Hepatocyte (in vitro differentiated cells): ENCODE results near the gene SERPINB12. TPM values are rescaled to one million over a fixed set of nuclear protein-coding genes. Genes with fewer than 3 reads are reported as not detected.

Source experiments
- DNase-seq: peaks from one replicate; pipeline ENCODE4 v3.0.0-alpha.2; 2016; ENCODE audit warnings: low spot score
- H2AFZ ChIP-seq: fragments of 200-600 bp; sonication (generic); 2 replicates; pipeline ENCODE4 v1.6.0; 2016; ENCODE audit warnings: antibody characterized with exemption, mild to moderate bottlenecking
- H3K27ac ChIP-seq: fragments of 200-600 bp; sonication (generic); 2 replicates; pipeline ENCODE4 v1.5.1; 2016; ENCODE audit warnings: mild to moderate bottlenecking
- H3K27me3 ChIP-seq: fragments of 200-600 bp; sonication (generic); 2 replicates; pipeline ENCODE4 v1.6.1; 2016
- H3K36me3 ChIP-seq: fragments of 200-600 bp; sonication (generic); replicated peaks from 2 replicates; pipeline ENCODE4 v1.5.1; 2016; ENCODE audit warnings: low read depth; ENCODE audit not compliant: insufficient read depth
- H3K4me1 ChIP-seq: fragments of 200-600 bp; sonication (generic); 2 replicates; pipeline ENCODE4 v1.5.1; 2016; ENCODE audit warnings: mild to moderate bottlenecking, moderate library complexity; ENCODE audit not compliant: insufficient read depth
- H3K4me2 ChIP-seq: fragments of 200-600 bp; sonication (generic); 2 replicates; pipeline ENCODE4 v1.6.0; 2016
- H3K4me3 ChIP-seq: fragments of 200-600 bp; sonication (generic); 2 replicates; pipeline ENCODE4 v1.5.1; 2016; ENCODE audit warnings: mild to moderate bottlenecking
- H3K79me2 ChIP-seq: fragments of 200-600 bp; sonication (generic); 2 replicates; pipeline ENCODE4 v1.6.0; 2017; ENCODE audit warnings: mild to moderate bottlenecking
- H3K9me2 ChIP-seq: fragments of 200-600 bp; sonication (generic); replicated peaks from 2 replicates; pipeline ENCODE4 v1.6.0; 2017; ENCODE audit warnings: mild to moderate bottlenecking; ENCODE audit not compliant: insufficient read depth
- H3K9me3 ChIP-seq: fragments of 200-600 bp; sonication (generic); 2 replicates; pipeline ENCODE4 v1.5.1; 2016; ENCODE audit warnings: low read depth, mild to moderate bottlenecking
- H4K20me1 ChIP-seq: fragments of 200-600 bp; sonication (generic); 2 replicates; pipeline ENCODE4 v1.6.0; 2016; ENCODE audit warnings: mild to moderate bottlenecking; ENCODE audit not compliant: insufficient read depth, poor library complexity, severe bottlenecking
- CTCF ChIP-seq: fragments of 200-600 bp; sonication (generic); IDR thresholded peaks from 2 replicates; pipeline ENCODE4 v1.5.1; 2016; ENCODE audit warnings: antibody characterized with exemption, mild to moderate bottlenecking; ENCODE audit not compliant: poor library complexity
- EZH2 ChIP-seq: fragments of 200-600 bp; sonication (generic); IDR thresholded peaks from 2 replicates; pipeline ENCODE4 v1.6.1; 2016; ENCODE audit warnings: antibody characterized with exemption, mild to moderate bottlenecking, borderline replicate concordance
- EZH2phosphoT487 ChIP-seq: fragments of 200-600 bp; sonication (generic); IDR thresholded peaks from one replicate; pipeline ENCODE4 v1.6.1; 2018; ENCODE audit warnings: antibody characterized with exemption, mild to moderate bottlenecking, low read depth, moderate library complexity; ENCODE audit not compliant: unreplicated experiment, severe bottlenecking
- WGBS: methylation state at CpG from one replicate; pipeline ENCODE4 v1.1.6; 2016; ENCODE audit warnings: low lambda C conversion rate; ENCODE audit errors: missing lambda C conversion rate; 5-methylcytosine and 5-hydroxymethylcytosine counted together
- polyA plus RNA-seq: library from polyadenylated mRNA; unstranded; fragments of >200 nt; fragmentation: Nextera tagmentation; extraction: Ambion mirVana; gene quantifications from 2 replicates; pipeline ENCODE4 v1.2.1, GENCODE V29; 2016
- total RNA-seq: library from RNA; depleted of rRNA; stranded (reverse); fragments of >200 nt; gene quantifications from 2 replicates; pipeline ENCODE4 v1.2.3, GENCODE V29; 2014

SERPINB12 gene
- total and polyA plus RNA-seq, 2 experiments from 2014 or later: not detected

- 91% methylated on average over 3 of the region's 3 CpGs for WGBS
- no peak overlapping the region for H2AFZ ChIP-seq
These were observed 49.0 kb downstream of the SERPINB12 start for GRCh38 chr18:63590966-63591695.

GRCh38 chr18:63591725-63592124 is 49.6 kb downstream of the SERPINB12 start:
- no peak for DNase-seq
- no peak overlapping the region for H3K27ac ChIP-seq
- WGBS: 75% methylated on average over 3 of the region's 3 CpGs
- H3K27me3 ChIP-seq: no peaks in the 10 kb centered on the region
- H3K9me2 ChIP-seq: no peaks in the 10 kb centered on the region
- no peak overlapping the region for H3K4me2 ChIP-seq
- H3K36me3 ChIP-seq: no peaks in the 10 kb centered on the region
- no peak overlapping the region for H2AFZ ChIP-seq
- no peaks in the 10 kb centered on the region for H3K9me3 ChIP-seq
- H3K4me1 ChIP-seq: no peaks in the 10 kb centered on the region
- H3K79me2 ChIP-seq: no peaks in the 10 kb centered on the region
- H4K20me1 ChIP-seq: no peaks in the 10 kb centered on the region
- TF ChIP-seq CTCF: no peak
- no peak for TF ChIP-seq EZH2phosphoT487
- no peak for TF ChIP-seq EZH2
- H3K4me3 ChIP-seq: no peak overlapping the region

More at GRCh38 chr18:63590966-63591695, 49.0 kb downstream of the SERPINB12 start:
- DNase-seq: no peak
- Histone ChIP-seq H3K4me3 (no peak overlapping the region), H3K4me1 (no peaks in the 10 kb centered on the region), H4K20me1 (no peaks in the 10 kb centered on the region), H3K36me3 (no peaks in the 10 kb centered on the region), H3K9me2 (no peaks in the 10 kb centered on the region), H3K4me2 (no peak overlapping the region), H3K79me2 (no peaks in the 10 kb centered on the region), H3K27ac (no peak overlapping the region), H3K9me3 (no peaks in the 10 kb centered on the region), H3K27me3 (no peaks in the 10 kb centered on the region)
- TF ChIP-seq CTCF (no peak), EZH2phosphoT487 (no peak), EZH2 (no peak)

- Histone ChIP-seq H3K36me3 (no peaks in the 10 kb centered on the region), H3K4me3 (no peak overlapping the region), H3K27me3 (no peaks in the 10 kb centered on the region), H3K27ac (no peak overlapping the region), H3K4me2 (no peak overlapping the region), H3K79me2 (no peaks in the 10 kb centered on the region), H3K4me1 (no peaks in the 10 kb centered on the region), H4K20me1 (no peaks in the 10 kb centered on the region), H3K9me3 (no peaks in the 10 kb centered on the region), H3K9me2 (no peaks in the 10 kb centered on the region), H2AFZ (no peak overlapping the region)
- DNase-seq: no peak
- TF ChIP-seq CTCF (no peak), EZH2phosphoT487 (no peak), EZH2 (no peak)
- WGBS: 56% methylated on average over 1 of the region's 1 CpG
These were observed 50.3 kb downstream of the SERPINB12 start for GRCh38 chr18:63592471-63592870.
